ENCODE measurements around the gene COA8. TPM values are rescaled to one million over a fixed set of nuclear protein-coding genes. Genes with fewer than 3 reads are reported as not detected.

Gene COA8
- total and polyA plus RNA-seq, 2 of the 13 experiments (the other 11 are each of a cell fraction or from before 2014, with no cell fraction given): 10.9 to 25.1 TPM

- TF ChIP-seq CHCHD3 (CRISPR knock-in tag; IDR thresholded peaks at IDR 0.05) (no peak), NCOA2 (CRISPR knock-in tag; IDR thresholded peaks at IDR 0.05) (no peak), ZSCAN9 (CRISPR knock-in tag; IDR thresholded peaks at IDR 0.05; ENCODE audit: borderline replicate concordance) (no peak), ZNF251 (CRISPR knock-in tag; IDR thresholded peaks at IDR 0.05) (no peak), ZNF609 (CRISPR knock-in tag; IDR thresholded peaks at IDR 0.05; ENCODE audit: borderline replicate concordance) (no peak), TRIM24 (CRISPR knock-in tag; IDR thresholded peaks at IDR 0.05) (no peak), BCL3 (CRISPR knock-in tag; IDR thresholded peaks at IDR 0.05) (no peak), MED1 (CRISPR knock-in tag; IDR thresholded peaks at IDR 0.05) (no peak), ELF3 (CRISPR knock-in tag; IDR thresholded peaks at IDR 0.05) (no peak), ZNF580 (CRISPR knock-in tag; IDR thresholded peaks at IDR 0.05; ENCODE audit: borderline replicate concordance, low read depth) (no peak), THRA (CRISPR knock-in tag; IDR thresholded peaks at IDR 0.05; ENCODE audit: borderline replicate concordance) (no peak), BRD4 (CRISPR knock-in tag; IDR thresholded peaks at IDR 0.05) (no peak), FOXJ3 (CRISPR knock-in tag; IDR thresholded peaks at IDR 0.05; ENCODE audit: borderline replicate concordance) (no peak), TRAFD1 (CRISPR knock-in tag; IDR thresholded peaks at IDR 0.05; ENCODE audit: borderline replicate concordance) (no peak), ERF (CRISPR knock-in tag; IDR thresholded peaks at IDR 0.05) (no peak), NBN (conservative IDR thresholded peaks at IDR 0.05) (no peak), ZNF354B (CRISPR knock-in tag; IDR thresholded peaks at IDR 0.05) (no peak), GTF3A (CRISPR knock-in tag; conservative IDR thresholded peaks at IDR 0.05) (no peak)
- DNase-seq (ENCODE audit: low spot score) (no peak), ATAC-seq (no peak), FAIRE-seq (no peak)
- Histone ChIP-seq H3K27me3 (ENCODE audit: control insufficient read depth in 1 of 2, insufficient read depth in 2 of 2, low read length in 2 of 2) (no peaks in the 10 kb centered on the region), H3K27ac (ENCODE audit: extremely low read length, insufficient read depth, low read length) (no peak overlapping the region), H3K36me3 (replicated peaks in 1 of 2; ENCODE audit: control insufficient read depth in 1 of 2, insufficient read depth in 2 of 2, low read length in 2 of 2) (peaks cover 17 to 44% of the 10 kb centered on the region in 2 experiments), H3K4me1 (ENCODE audit: insufficient read depth, low read length) (no peaks in the 10 kb centered on the region), H3K4me2 (ENCODE audit: low read depth, low read length) (no peak overlapping the region), H3K9me3 (ENCODE audit: low read length) (no peaks in the 10 kb centered on the region), H3K4me3 (replicated peaks in 1 of 3; ENCODE audit: insufficient read depth in 1 of 3, low read depth in 2 of 3, low read length in 3 of 3) (no peak overlapping the region), H3K9ac (ENCODE audit: insufficient read depth, low read depth, low read length) (no peak overlapping the region), H4K20me1 (ENCODE audit: insufficient read depth, low read length) (no peaks in the 10 kb centered on the region), H2AFZ (ENCODE audit: low read length) (no peak overlapping the region), H3K79me2 (ENCODE audit: insufficient read depth, low read length) (peaks cover 7% of the 10 kb centered on the region)
- no TSS peak for BruUV-seq (replicated peaks)
- 90% methylated on average over 6 of the region's 6 CpGs for WGBS (ENCODE audit: low lambda C conversion rate)
- CTCF ChIA-PET (ENCODE audit: low intra/inter-chr PET ratio, low total read pairs): no interaction called here
- intact Hi-C loops (cut with micrococcal nuclease; ENCODE audit: unreplicated experiment): loop anchor here (5.0 kb wide), 1 partner anchor 103 kb away; no protein-coding TSS in a partner anchor
- in situ Hi-C loops (cut with HindIII; ENCODE audit: extremely low pct_ligation_motif_present, low pct_unique_long_range_greater_than_20kb): no loop called here
- POLR2A ChIA-PET: no interaction called here
Observed at GRCh38 chr14:103574104-103574503, 11.3 kb downstream of the COA8 start.

Data from HepG2 (cell line).